Measurements from ENCODE around the gene FNBP1. TPM values are rescaled to one million over a fixed set of nuclear protein-coding genes. Genes with fewer than 3 reads are reported as not detected.

The FNBP1 gene
- total and polyA plus RNA-seq, 8 donors: 5.3 to 18.5 (median 7.1) TPM

- DNase-seq (no peak), FAIRE-seq (no peak), ATAC-seq (peak; percentile 28 to 43 (median 33))
- Histone ChIP-seq H3K4me3 (peak overlapping the region; percentile 59 to 94 (median 74)), H3K36me3 (no peaks in the 10 kb centered on the region), H3K27ac (peak overlapping the region; percentile 58 to 78 (median 70)), H3K9me3 (no peaks in the 10 kb centered on the region), H3K4me1 (peaks cover 5 to 10% (median 6%) of the 10 kb centered on the region in 3 donors), H3K27me3 (no peaks in the 10 kb centered on the region)
- 1% methylated on average over 14 of the region's 14 CpGs for WGBS, 2 donors
- TF ChIP-seq, protein P1, sequence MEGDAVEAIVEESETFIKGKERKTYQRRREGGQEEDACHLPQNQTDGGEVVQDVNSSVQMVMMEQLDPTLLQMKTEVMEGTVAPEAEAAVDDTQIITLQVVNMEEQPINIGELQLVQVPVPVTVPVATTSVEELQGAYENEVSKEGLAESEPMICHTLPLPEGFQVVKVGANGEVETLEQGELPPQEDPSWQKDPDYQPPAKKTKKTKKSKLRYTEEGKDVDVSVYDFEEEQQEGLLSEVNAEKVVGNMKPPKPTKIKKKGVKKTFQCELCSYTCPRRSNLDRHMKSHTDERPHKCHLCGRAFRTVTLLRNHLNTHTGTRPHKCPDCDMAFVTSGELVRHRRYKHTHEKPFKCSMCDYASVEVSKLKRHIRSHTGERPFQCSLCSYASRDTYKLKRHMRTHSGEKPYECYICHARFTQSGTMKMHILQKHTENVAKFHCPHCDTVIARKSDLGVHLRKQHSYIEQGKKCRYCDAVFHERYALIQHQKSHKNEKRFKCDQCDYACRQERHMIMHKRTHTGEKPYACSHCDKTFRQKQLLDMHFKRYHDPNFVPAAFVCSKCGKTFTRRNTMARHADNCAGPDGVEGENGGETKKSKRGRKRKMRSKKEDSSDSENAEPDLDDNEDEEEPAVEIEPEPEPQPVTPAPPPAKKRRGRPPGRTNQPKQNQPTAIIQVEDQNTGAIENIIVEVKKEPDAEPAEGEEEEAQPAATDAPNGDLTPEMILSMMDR (IDR thresholded peaks at IDR 0.05): no peak
- intact Hi-C loops (cut with DNase I): no loop called here
Observed at GRCh38 chr9:130054325-130054786, 11.4 kb upstream of the FNBP1 start.

- TF ChIP-seq, protein P1 (IDR thresholded peaks at IDR 0.05): no peak
- ATAC-seq: peak; percentile 97 to 99 (median 99)
- Histone ChIP-seq H3K9me3 (no peaks in the 10 kb centered on the region), H3K36me3 (no peaks in the 10 kb centered on the region), H3K4me1 (peaks cover 5 to 10% (median 6%) of the 10 kb centered on the region in 3 donors), H3K27me3 (no peaks in the 10 kb centered on the region), H3K4me3 (peak within 1 kb of the TSS; percentile 59 to 94 (median 74)), H3K27ac (peak within 1 kb of the TSS; percentile 58 to 78 (median 70))
- intact Hi-C loops (cut with DNase I): no loop called here
- WGBS, 2 donors: 0 to 1% methylated on average over 53 to 64 of the region's 64 CpGs
- peak; percentile 68 to 92 (median 79) for DNase-seq
- FAIRE-seq: no peak
Observed at GRCh38 chr9:130053504-130054324, 10.7 kb upstream of the FNBP1 start, which contains the start of gene GPR107. TSS of gene GPR107 (plus strand) at chr9:130053906. CDS start at chr9:130053933, 27 bp downstream.

GRCh38 chr9:130053109-130053503, 10.1 kb upstream of the FNBP1 start:
- 7 to 11% methylated on average over 9 of the region's 9 CpGs for WGBS, 2 donors
- intact Hi-C loops (cut with DNase I): no loop called here
- no peaks in the 10 kb centered on the region for H3K9me3 ChIP-seq
- no peaks in the 10 kb centered on the region for H3K27me3 ChIP-seq
- H3K27ac ChIP-seq: peak overlapping the region; percentile 58 to 78 (median 70)
- peak overlapping the region; percentile 59 to 94 (median 74) for H3K4me3 ChIP-seq
- no peak for FAIRE-seq
- TF ChIP-seq, protein P1 (IDR thresholded peaks at IDR 0.05): no peak
- no peaks in the 10 kb centered on the region for H3K36me3 ChIP-seq
- no peak for ATAC-seq
- DNase-seq: no peak
- H3K4me1 ChIP-seq: peaks cover 5 to 10% (median 6%) of the 10 kb centered on the region in 3 donors

GRCh38 chr9:130051855-130052254, 8.9 kb upstream of the FNBP1 start:
- intact Hi-C loops (cut with DNase I): no loop called here
- Histone ChIP-seq H3K4me1 (peaks cover 5 to 10% (median 6%) of the 10 kb centered on the region in 3 donors), H3K27ac (no peak overlapping the region), H3K36me3 (no peaks in the 10 kb centered on the region), H3K9me3 (no peaks in the 10 kb centered on the region), H3K27me3 (no peaks in the 10 kb centered on the region), H3K4me3 (no peak overlapping the region)
- DNase-seq: no peak
- no peak for FAIRE-seq
- TF ChIP-seq, protein P1 (IDR thresholded peaks at IDR 0.05): no peak
- no peak for ATAC-seq

DNA sequence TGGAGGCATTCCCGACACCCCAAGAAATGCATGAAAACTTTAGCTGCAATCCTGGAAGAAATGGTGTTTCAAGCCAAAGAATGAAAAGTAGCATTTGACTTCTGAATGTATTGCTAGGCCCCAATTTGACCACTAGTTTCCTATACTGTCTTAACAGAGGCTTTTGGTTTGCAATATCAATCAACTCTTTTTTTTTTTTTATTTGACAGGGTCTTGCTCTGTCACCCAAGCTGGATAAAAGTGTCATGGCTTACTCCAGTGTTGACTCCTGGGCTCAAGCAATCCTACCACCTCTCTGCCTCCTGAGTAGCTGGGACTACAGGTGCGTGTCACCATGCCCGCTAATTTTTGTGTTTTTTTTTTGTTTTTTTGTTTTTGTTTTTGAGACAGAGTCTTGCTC, 7.5 kb upstream of the FNBP1 start:
- Histone ChIP-seq H3K4me1 (peaks cover 5 to 13% (median 6%) of the 10 kb centered on the region in 3 donors), H3K27ac (no peak overlapping the region), H3K9me3 (no peaks in the 10 kb centered on the region), H3K36me3 (no peaks in the 10 kb centered on the region), H3K4me3 (no peak overlapping the region), H3K27me3 (no peaks in the 10 kb centered on the region)
- no peak for ATAC-seq
- FAIRE-seq: no peak
- DNase-seq: no peak
- WGBS, 2 donors: 95 to 97% methylated on average over 3 of the region's 3 CpGs
- intact Hi-C loops (cut with DNase I): no loop called here
- TF ChIP-seq, protein P1 (IDR thresholded peaks at IDR 0.05): no peak

All from pancreas (tissue), 10 donors.